ENCODE data around the gene KREMEN2.

The KREMEN2 gene

DNA sequence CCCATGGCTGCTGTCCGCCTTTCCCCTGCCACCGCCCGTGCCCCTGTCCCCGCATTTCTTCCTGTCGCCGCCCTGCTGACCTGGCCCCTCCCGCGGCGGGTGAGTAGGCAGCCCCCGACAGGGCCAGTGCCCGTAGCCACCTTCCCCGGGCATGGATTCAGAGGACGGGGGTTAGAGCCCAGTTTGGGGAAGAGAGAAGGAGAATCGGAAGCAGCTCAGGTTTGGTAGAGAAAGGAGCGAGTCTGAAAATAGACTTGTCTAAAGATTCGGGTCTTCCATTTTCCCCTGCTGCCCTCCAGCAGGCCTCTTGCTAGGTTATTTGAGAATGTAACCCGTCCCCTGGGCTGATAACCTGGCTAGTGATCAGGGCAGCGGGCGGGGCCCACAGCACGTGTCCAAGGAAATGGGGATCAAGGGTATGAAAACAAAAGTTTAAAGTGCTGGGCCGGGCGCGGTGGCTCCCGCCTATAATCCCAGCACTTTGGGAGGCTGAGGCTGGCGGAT is 40.8 kb downstream of the KREMEN2 start:
- peak; percentile 40 for DNase-seq (ENCODE audit: low spot score)

DNA sequence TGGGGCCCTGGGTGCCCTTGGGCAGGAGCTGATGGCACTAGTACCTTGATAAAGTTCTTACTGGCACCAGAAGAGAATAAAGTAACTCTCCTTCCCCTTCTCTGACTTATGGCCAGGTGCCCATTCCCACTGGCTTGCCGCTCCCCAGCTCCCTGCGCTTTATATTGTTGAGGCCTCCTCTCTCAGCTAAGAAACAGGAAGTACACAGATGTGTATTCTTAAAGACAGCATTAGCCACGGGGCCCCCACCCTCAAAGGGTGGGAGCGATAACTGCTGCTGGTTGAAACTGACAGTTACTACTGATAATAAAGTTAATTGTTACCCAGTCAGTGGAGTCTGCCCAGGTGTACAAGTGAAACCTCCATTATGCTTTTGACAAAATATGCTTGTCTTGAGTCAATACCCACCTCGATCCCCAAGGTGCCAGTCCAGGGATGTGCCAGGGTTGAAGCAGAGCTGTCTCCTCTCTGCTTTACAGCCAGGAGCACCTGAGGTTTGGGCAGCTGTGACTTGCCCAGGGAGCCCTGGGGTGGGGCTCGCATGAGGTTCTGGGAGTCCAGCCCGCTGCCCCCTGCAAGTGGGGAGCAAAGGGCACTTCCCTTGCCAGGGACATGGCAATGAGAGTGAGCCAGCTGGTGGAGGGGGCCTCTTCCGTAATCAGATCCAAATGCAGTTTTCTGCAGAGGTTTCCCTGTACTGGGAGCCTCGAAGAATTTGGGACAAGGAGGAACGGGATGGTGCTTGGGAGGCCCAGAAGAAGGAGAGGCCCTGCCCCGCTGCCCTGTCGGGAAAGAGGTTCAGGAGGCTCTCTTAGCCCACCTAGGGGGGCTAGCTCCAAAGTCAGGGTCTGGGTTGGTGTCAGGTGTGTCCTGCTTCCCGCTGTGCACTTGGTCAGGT is 43.2 kb downstream of the KREMEN2 start:
- no peak for DNase-seq (ENCODE audit: low spot score)

DNA sequence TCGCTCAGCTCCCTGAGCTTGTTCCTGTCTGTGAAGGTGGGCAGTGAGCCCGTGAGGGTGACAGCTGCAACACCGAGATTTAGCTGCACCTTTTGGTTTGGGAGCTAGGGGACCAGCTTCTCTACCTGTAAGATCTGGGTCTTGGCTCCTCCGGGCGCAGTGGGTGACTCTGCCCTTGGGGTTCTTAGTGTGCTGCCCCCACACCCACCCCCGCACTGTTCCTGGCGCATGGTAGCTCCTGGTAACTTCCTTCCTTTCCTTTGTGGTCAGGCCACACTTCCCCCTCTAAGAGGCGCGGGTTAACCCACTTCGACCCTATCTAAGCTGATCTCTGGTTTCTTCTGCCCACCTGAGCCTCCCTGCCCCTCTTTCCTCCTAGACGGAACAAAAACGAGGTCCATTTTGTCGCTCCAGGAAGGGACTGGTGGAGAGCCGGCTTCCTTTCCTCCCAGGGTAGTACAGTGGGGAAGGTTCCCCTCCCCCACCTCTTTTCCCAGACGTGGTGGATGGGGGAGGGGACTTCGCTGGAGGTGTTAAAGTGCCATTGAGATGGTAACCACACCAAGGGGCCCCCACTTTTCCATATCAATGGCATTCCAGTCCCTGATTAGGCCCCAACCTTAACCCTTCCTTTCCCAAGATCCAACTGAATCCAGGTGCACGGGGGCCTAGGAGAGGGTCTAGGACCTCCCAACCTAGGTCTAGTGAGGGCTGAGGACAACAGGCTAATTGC is 44.0 kb downstream of the KREMEN2 start:
- no peak for DNase-seq (ENCODE audit: low spot score)

DNA sequence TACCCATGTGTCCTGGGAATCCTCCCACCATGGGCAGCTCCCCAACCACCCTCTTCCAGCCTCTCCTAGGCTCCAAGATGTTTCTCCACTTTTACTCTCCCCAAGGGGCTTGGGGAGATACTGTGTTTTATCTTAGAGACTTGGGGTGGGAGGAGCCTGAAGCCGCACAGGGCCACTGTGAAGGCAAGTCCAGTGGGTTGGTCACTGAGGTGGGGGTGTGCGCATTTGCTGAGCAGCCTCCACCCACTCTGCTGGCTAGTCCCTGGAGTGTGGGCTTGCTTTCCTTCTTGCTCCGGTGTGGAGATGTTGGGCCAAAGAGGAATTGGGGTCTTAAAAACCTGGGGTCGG is 44.6 kb downstream of the KREMEN2 start:
- no peak for DNase-seq (ENCODE audit: low spot score)

DNA sequence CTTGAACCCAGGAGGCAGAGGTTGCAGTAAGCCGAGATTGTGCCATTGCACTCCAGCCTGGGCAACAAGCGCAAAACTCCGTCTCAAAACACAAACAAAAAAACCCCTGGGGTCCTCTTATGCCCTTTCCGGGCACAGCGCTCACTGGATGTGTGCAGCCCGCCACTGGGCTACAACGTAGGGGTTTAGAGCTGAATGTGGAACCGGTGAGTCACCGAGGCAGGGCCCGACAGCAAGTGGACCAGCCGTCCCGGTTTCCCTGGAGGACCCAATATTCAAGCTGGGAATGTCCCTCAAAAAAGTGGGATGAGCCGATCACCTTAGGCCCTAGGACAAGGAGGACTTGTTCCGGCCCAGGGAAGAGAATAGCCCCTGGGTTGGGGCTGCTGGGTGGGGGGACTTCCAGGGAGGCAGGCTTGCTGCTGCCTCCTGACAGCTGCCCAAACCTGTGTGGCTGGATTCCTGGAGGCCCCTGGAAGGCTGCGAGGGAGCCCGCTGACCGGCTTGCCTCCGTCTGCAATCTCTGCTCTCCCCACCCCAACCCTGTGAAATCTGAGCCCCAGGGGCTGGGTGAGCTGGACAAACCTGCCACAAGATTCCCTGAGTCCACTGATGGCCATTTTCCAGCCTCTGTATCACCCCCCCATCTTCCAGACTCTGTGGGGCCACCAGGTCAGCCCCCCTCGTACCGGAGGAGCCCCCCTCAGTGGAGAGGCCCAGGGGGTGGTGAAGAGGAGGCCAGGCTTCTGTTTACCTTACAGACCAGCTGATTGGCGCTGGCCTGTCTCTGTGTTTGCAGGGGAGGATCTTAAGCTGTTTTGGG is 45.7 kb downstream of the KREMEN2 start:
- no peak for DNase-seq (ENCODE audit: low spot score)

DNA sequence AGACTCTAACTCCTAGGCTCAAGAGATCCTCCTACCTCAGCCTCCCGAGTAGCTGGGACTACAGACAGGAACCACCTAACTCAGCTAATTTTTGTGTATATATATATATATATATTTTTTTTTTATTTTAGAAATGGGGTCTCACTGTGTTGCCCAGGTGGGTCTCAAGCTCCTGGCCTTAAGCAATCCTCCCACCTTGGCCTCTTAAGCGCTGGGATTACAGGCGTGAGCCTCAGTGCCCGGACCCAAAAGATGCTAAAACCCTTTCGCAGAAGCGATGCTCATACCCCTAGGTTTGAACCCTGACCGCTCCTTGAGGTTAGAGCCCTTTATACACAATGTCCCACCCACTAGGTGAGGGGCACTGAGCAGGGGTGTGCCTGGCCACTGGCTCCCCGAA is 46.4 kb downstream of the KREMEN2 start:
- DNase-seq (ENCODE audit: low spot score): no peak

DNA sequence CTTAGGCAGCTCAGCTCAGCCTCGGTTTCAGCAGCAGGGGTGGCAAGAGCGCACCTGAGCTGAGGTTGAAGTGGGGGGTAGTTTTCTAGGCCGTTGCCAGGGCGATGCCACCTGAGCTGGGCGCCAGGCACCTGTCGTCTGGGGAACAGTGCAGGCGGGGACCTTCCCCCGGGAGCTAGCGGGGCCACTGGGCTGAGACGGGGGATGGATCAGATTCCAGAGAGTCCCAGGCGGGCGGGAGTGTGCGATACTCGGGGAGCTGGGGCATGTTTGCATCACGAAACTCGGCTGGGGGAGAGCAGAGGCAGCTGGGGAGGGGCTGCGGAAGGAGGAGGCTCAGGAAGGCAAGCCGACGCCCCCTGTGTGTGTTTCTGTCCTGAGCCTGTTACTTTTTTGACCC is 48.2 kb downstream of the KREMEN2 start:
- no peak for DNase-seq (ENCODE audit: low spot score)

DNA sequence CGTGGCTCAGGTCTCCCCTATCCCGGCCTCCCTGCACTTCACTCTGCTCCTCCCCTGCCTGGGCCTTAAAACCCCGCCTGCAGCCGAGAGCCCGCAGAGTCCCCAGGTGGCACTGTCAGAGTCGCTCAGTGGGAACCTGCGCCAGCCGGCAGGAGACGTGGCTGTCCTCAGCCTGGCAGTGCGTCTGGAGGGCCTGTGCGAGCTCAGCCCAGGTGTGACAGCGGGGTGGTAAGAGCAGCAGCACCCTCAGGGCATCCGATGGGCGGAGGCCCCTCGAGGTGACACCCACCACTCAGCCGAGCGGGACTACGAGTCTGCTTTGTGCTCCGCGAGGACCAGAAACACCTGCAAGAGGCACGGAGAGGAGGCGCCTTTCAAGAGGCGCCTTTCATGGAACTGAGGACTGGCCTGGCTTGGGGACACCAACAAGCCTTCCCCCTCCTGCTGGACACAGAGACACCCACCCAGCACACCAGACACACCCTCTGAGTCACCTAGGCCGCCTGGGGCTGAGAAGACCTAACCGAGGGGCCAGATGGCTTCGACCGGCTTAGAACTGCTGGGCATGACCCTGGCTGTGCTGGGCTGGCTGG is 48.8 kb downstream of the KREMEN2 start, which contains the start of gene CLDN9:
TSS of gene CLDN9 (plus strand) at position 96 of the 593 bp plus-strand sequence. CDS start at position 536, 440 bp downstream.
- DNase-seq (ENCODE audit: low spot score): no peak

DNA sequence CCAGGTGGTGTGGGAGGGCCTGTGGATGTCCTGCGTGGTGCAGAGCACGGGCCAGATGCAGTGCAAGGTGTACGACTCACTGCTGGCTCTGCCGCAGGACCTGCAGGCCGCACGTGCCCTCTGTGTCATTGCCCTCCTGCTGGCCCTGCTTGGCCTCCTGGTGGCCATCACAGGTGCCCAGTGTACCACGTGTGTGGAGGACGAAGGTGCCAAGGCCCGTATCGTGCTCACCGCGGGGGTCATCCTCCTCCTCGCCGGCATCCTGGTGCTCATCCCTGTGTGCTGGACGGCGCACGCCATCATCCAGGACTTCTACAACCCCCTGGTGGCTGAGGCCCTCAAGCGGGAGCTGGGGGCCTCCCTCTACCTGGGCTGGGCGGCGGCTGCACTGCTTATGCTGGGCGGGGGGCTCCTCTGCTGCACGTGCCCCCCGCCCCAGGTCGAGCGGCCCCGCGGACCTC is 49.4 kb downstream of the KREMEN2 start:
- DNase-seq (ENCODE audit: low spot score): no peak

DNA sequence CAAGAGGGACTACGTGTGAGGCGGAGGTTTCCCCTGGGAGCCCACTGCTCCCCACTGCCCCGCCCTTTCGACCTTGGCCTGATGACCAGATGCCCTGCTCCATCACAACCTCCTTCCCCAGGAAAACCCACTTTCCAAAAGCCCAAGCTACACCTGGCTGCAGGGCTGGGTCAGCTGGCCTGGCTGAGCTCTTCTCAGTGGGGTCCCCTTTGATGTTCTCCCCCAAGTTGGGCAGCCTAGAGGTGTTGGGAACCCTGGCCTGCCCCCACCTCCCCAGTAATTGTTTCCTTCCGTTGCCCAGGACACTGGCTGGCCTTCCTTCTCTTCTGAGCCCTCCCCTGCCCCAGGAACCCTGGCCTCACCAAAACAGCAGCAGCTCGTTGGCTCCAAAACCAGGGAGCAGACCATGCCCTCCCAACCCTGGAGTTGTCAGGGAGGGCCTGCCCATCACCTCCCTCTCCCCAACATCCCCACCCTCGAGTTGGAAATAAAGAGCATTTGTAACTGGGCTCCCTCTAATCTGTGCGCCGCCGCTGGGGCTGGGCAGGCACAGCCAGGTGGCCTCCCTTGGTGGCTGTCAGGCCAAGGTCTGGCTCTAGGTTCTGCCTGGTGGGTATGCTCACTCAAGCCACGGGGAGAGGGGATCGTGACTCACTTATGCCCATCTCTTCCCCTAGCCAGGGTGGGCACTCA is 50.1 kb downstream of the KREMEN2 start:
- no peak for DNase-seq (ENCODE audit: low spot score)

DNA sequence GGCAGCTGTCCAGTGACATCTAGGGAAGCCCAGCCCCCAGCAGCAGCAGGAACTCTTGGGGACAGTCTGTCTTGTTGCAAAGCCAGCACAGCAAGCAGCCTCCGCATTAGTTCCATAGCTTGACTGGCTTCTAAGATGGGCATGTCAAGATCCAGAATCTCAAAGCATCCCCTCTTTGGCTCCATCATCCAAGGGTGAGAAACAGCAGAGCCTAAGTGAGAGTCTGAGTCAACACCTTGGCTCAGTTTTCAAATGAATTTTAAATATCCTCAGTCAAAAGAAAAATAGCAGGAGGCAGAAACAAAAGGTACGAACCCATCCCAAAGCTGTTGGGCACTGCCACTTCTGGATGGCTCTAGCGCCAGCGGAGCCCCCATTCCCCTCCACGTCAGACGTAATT is 50.9 kb downstream of the KREMEN2 start:
- DNase-seq (ENCODE audit: low spot score): no peak

DNA sequence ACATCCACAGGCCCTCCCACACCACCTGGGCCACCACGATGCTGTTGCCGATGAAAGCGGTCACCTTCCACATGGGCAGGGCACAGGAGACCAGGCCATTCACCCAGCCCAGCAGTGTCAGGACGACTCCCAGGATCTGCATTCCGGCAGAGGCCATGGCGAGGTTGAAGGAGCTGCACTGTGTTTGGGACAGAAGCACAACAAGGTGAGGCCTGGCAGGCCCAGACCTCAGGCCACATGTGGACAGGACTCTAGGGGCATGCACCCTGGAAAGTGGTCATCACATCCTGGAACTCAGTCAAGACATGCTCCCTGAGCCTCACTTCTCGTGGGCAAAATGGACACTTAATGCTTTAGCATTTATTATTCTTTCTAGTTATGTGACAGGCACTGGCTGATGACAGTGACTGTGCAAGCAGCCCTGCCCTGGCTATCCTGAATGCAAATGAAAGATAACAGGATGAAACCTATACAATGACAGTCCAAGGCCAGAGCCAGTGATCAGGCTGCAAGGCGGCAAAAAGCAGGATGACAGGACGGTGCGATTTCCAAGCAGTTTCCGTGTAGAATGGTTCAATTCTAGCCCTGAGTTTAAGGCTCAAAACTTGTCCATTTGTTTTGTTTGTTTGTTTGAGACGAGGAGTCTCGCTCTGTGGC is 51.9 kb downstream of the KREMEN2 start:
- no peak for DNase-seq (ENCODE audit: low spot score)

DNA sequence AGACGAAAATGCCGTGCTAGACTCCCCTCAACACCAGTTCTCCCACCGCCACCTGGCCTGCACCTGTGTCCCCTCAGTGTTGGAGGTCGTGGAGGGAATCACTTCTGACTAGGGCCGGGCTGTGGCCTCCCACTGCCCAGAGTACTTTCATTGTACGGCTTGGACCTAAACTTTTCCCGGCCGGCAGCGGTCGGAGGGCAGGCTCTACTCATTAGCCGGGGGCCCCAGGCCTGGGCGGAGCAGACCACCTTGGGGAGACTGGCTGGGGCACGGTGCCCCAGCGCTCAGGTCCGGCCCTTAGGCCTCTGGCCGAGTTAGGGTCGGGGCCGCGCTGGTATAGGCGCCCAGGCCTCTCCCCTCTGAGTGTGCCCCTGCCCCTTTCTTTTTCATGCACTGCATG is 53.3 kb downstream of the KREMEN2 start:
- DNase-seq (ENCODE audit: low spot score): no peak
